CD14-positive monocyte (primary cell): Measurements from ENCODE around the gene OR12D1. TPM values are rescaled to one million over a fixed set of nuclear protein-coding genes. Genes with fewer than 3 reads are reported as not detected.

Source experiments
- DNase-seq, 3 donors: peaks; one replicate each; pipeline ENCODE4 v3.0.0-alpha.2; 2011 to 2022
- H2AFZ ChIP-seq: 2 replicates; pipeline ENCODE4 v1.6.0; 2012; ENCODE audit warnings: mild to moderate bottlenecking, low read depth, low read length, inconsistent platforms; ENCODE audit not compliant: insufficient read depth, poor library complexity, severe bottlenecking
- H3K27ac ChIP-seq, 2 donors: 1 replicate in 1 of 2; 2 replicates in 1 of 2; pipeline ENCODE4 v1.5.1; 2012 to 2013; ENCODE audit warnings: low read length in 2 of 2, control low read depth in 1 of 2, inconsistent platforms in 1 of 2, low read depth in 1 of 2, mild to moderate bottlenecking in 1 of 2
- H3K27me3 ChIP-seq, 2 donors: one replicate each; pipeline versions ENCODE4 v1.6.0 to v1.6.1; 2011 to 2013; ENCODE audit warnings: low read length in 2 of 2; ENCODE audit not compliant: control insufficient read depth in 2 of 2, insufficient read depth in 2 of 2
- H3K36me3 ChIP-seq, 2 donors: replicated peaks in 1 of 2; 1 replicate in 1 of 2; 2 replicates in 1 of 2; pipeline versions ENCODE4 v1.5.1 to v1.6.1; 2012 to 2013; ENCODE audit warnings: low read length in 2 of 2, control low read depth in 1 of 2, inconsistent platforms in 1 of 2, mild to moderate bottlenecking in 1 of 2; ENCODE audit not compliant: insufficient read depth in 2 of 2, control insufficient read depth in 1 of 2
- H3K4me1 ChIP-seq, 2 donors: 1 replicate in 1 of 2; 2 replicates in 1 of 2; pipeline versions ENCODE4 v1.5.1 to v1.6.1; 2012 to 2013; ENCODE audit warnings: low read length in 2 of 2, control low read depth in 1 of 2, inconsistent platforms in 1 of 2, mild to moderate bottlenecking in 1 of 2, moderate library complexity in 1 of 2; ENCODE audit not compliant: insufficient read depth in 2 of 2, control insufficient read depth in 1 of 2
- H3K4me2 ChIP-seq: replicated peaks from 2 replicates; pipeline ENCODE3; 2012; ENCODE audit warnings: low read length, moderate library complexity, mild to moderate bottlenecking; ENCODE audit not compliant: poor library complexity, severe bottlenecking; ENCODE audit errors: extremely low read depth
- H3K4me3 ChIP-seq, 3 experiments: fragments of 200-600 bp in 1 of 3; sonication (generic) in 1 of 3; replicated peaks in 1 of 3; 1 replicate in 2 of 3; 2 replicates in 1 of 3; pipeline ENCODE4 v1.5.1; 2011 to 2013; ENCODE audit warnings: low read length in 3 of 3, mild to moderate bottlenecking in 3 of 3, control low read depth in 2 of 3, low read depth in 2 of 3, inconsistent platforms in 1 of 3, moderate library complexity in 1 of 3
- H3K79me2 ChIP-seq: 2 replicates; pipeline ENCODE4 v1.6.0; 2012; ENCODE audit warnings: mild to moderate bottlenecking, control low read depth, inconsistent platforms, low read length, moderate library complexity; ENCODE audit not compliant: insufficient read depth
- H3K9ac ChIP-seq: 2 replicates; pipeline ENCODE4 v1.6.0; 2017; ENCODE audit warnings: low read length, mild to moderate bottlenecking; ENCODE audit not compliant: insufficient read depth, poor library complexity, severe bottlenecking
- H3K9me3 ChIP-seq, 2 donors: replicated peaks in 1 of 2; 1 replicate in 1 of 2; 2 replicates in 1 of 2; pipeline versions ENCODE4 v1.5.1 to v1.6.1; 2012 to 2013; ENCODE audit warnings: low read length in 2 of 2, control low read depth in 1 of 2; ENCODE audit not compliant: control insufficient read depth in 1 of 2, insufficient read depth in 1 of 2
- H4K20me1 ChIP-seq: 2 replicates; pipeline ENCODE4 v1.6.0; 2012; ENCODE audit warnings: mild to moderate bottlenecking, low read length, control low read depth, moderate library complexity; ENCODE audit not compliant: insufficient read depth
- H3K27ac Mint-ChIP-seq, 7 donors: one replicate each; pipeline ENCODE4 v1.8.0; 2020; ENCODE audit warnings: mild to moderate bottlenecking in 7 of 7, mixed read lengths in 7 of 7, moderate library complexity in 6 of 7, inconsistent platforms in 2 of 7
- H3K27me3 Mint-ChIP-seq, 3 donors: one replicate each; pipeline ENCODE4 v1.8.0; 2021 to 2022; ENCODE audit warnings: low read depth in 3 of 3, mild to moderate bottlenecking in 3 of 3, mixed read lengths in 3 of 3, moderate library complexity in 3 of 3, inconsistent platforms in 1 of 3
- H3K36me3 Mint-ChIP-seq, 2 donors: one replicate each; pipeline ENCODE4 v1.8.0; 2020; ENCODE audit warnings: mixed read lengths in 2 of 2, inconsistent platforms in 1 of 2, mild to moderate bottlenecking in 1 of 2
- H3K4me1 Mint-ChIP-seq: one replicate; pipeline ENCODE4 v1.8.0; 2020; ENCODE audit warnings: mild to moderate bottlenecking, mixed read lengths
- H3K4me3 Mint-ChIP-seq, 2 donors: one replicate each; pipeline ENCODE4 v1.8.0; 2020; ENCODE audit warnings: mild to moderate bottlenecking in 2 of 2, mixed read lengths in 2 of 2, moderate library complexity in 1 of 2
- H3K9me3 Mint-ChIP-seq, 7 donors: one replicate each; pipeline ENCODE4 v1.8.0; 2020 to 2022; ENCODE audit warnings: mixed read lengths in 7 of 7, mild to moderate bottlenecking in 6 of 7, moderate library complexity in 6 of 7, inconsistent platforms in 2 of 7
- CTCF ChIP-seq: fragments of 200-600 bp; IDR thresholded peaks from one replicate; pipeline ENCODE4 v1.8.0; 2022; ENCODE audit warnings: antibody characterized with exemption, mild to moderate bottlenecking
- WGBS: methylation state at CpG from one replicate; pipeline ENCODE4 v1.1.5; 2013; ENCODE audit warnings: missing lambda C conversion rate; ENCODE audit not compliant: insufficient coverage; 5-methylcytosine and 5-hydroxymethylcytosine counted together
- intact Hi-C, 2 donors: fragments of 100-400 bp; cut with micrococcal nuclease; formaldehyde crosslinking; loops; one replicate each; pipeline versions ENCODE4 v1.15.0 to v1.15.1; 2023
- polyA plus RNA-seq, 3 donors: library from polyadenylated mRNA; depleted of rRNA in 1 of 3; unstranded in 2 of 3; stranded (reverse) in 1 of 3; fragments of 300-500 nt in 2 of 3; fragments of >200 nt in 1 of 3; fragmentation: Illumina TruSeq in 2 of 3; gene quantifications; 1 replicate in 2 of 3; 2 replicates in 1 of 3; pipeline ENCODE4 v1.2.3, GENCODE V29; 2012 to 2021

The OR12D1 gene
- polyA plus RNA-seq, 3 donors: not detected

DNA sequence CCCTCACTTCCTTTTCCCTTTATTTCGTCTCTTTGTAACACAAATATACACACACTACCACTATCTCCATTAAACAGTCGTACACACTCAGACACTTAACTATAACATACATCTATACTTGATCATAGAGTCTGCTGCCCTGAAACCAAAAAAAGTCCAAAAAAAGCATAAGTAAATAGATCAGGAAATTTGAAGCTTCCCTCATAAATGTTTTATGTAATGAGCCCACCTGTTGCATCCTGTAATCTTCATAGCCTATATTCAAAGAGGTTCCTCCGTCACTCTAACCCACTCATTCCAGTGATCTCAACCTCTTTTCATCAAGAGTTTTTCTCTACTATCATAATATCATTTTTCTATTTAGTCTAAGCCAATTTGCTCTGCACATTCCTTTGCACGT, 26.2 kb upstream of the OR12D1 start:
- no peaks in the 10 kb centered on the region for H3K4me1 Mint-ChIP-seq

DNA sequence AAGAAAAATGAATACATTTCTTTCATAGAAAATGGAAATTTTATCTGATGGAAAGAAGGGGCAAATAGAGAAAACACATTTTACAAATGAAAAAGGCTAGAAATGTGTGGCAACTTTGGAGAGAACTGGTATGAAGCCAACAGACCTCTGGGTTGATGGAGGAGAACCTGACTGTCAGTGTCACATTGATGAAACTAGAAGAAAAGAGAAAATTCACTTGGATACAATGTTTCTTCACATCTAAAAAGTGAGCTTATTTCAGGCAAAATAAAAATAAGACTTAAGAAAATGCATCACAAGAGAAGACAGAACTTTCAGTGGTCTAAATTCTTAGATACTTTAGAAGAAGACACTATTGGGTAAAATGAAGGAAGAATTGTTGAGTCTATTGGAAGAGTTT, 19.4 kb upstream of the OR12D1 start, which contains the start of gene OR12D2:
Gene OR12D2, plus strand, starts transcription at position 301 of the 400 bp plus-strand sequence. CDS start 1,069 bp downstream, outside the sequence.
- Histone ChIP-seq H3K9ac (no peak within 1 kb of the TSS), H3K36me3 (no peaks in the 10 kb centered on the region), H3K27ac (no peak within 1 kb of the TSS), H3K79me2 (no peaks in the 10 kb centered on the region), H3K4me3 (no peak within 1 kb of the TSS), H2AFZ (no peak within 1 kb of the TSS), H4K20me1 (no peaks in the 10 kb centered on the region), H3K9me3 (peaks cover 0 to 4% of the 10 kb centered on the region in 2 donors), H3K4me2 (no peak within 1 kb of the TSS), H3K27me3 (no peaks in the 10 kb centered on the region), H3K4me1 (no peaks in the 10 kb centered on the region)
- H3K36me3 Mint-ChIP-seq: no peaks in the 10 kb centered on the region
- H3K4me1 Mint-ChIP-seq: no peaks in the 10 kb centered on the region
- intact Hi-C loops: no loop called here
- peaks cover 0 to 8% (median 0%) of the 10 kb centered on the region in 7 donors for H3K9me3 Mint-ChIP-seq
- no peak within 1 kb of the TSS for H3K27ac Mint-ChIP-seq
- H3K27me3 Mint-ChIP-seq: peaks cover under 1 to 8% (median 3%) of the 10 kb centered on the region in 3 donors
- no peak for DNase-seq
- TF ChIP-seq CTCF: no peak
- H3K4me3 Mint-ChIP-seq: no peak within 1 kb of the TSS

More for the DNA sequence above, 26.2 kb upstream of the OR12D1 start:
- Histone ChIP-seq H3K9me3 (peaks cover 0 to 4% of the 10 kb centered on the region in 2 donors), H3K9ac (no peak overlapping the region), H3K27me3 (no peaks in the 10 kb centered on the region), H3K79me2 (no peaks in the 10 kb centered on the region), H3K4me3 (no peak overlapping the region), H3K36me3 (no peaks in the 10 kb centered on the region), H3K4me1 (no peaks in the 10 kb centered on the region), H2AFZ (no peak overlapping the region), H3K4me2 (no peak overlapping the region), H3K27ac (no peak overlapping the region), H4K20me1 (no peaks in the 10 kb centered on the region)
- Mint-ChIP-seq H3K4me3 (no peak overlapping the region), H3K36me3 (no peaks in the 10 kb centered on the region), H3K27ac (no peak overlapping the region), H3K9me3 (peaks cover 0 to 7% (median 0%) of the 10 kb centered on the region in 7 donors), H3K27me3 (peaks cover 3 to 4% (median 3%) of the 10 kb centered on the region in 3 donors)
- intact Hi-C loops: no loop called here
- no peak for DNase-seq
- no CpG with 5 or more reads among the region's 4 CpGs for whole genome bisulfite sequencing
- no peak for TF ChIP-seq CTCF
